HepG2 (cell line): ENCODE data around the gene INTU. TPM values are rescaled to one million over a fixed set of nuclear protein-coding genes. Genes with fewer than 3 reads are reported as not detected.

Experiments used
- CAMTA2 ChIP-seq: sonication (generic); formaldehyde crosslinking; IDR thresholded peaks from 2 replicates; pipeline ENCODE4 v1.4.0; 2020; ENCODE audit warnings: mild to moderate bottlenecking, missing genetic modification reagents, borderline replicate concordance
- HDAC2 ChIP-seq: sonication (generic); formaldehyde crosslinking; IDR thresholded peaks from 2 replicates; pipeline ENCODE4 v1.4.0; 2020; ENCODE audit warnings: missing genetic modification reagents
- IKZF5 ChIP-seq: IDR thresholded peaks from 2 replicates; pipeline ENCODE4 v1.6.1; 2018; ENCODE audit warnings: missing genetic modification reagents, mild to moderate bottlenecking, missing compliant biosample characterization
- JDP2 ChIP-seq: sonication (generic); formaldehyde crosslinking; IDR thresholded peaks from 2 replicates; pipeline ENCODE4 v1.8.1; 2022; ENCODE audit warnings: missing genetic modification reagents, borderline replicate concordance
- KDM5B ChIP-seq: sonication (generic); formaldehyde crosslinking; IDR thresholded peaks from 2 replicates; pipeline ENCODE4 v1.4.0; 2020; ENCODE audit warnings: missing genetic modification reagents, mild to moderate bottlenecking, borderline replicate concordance
- KLF6 ChIP-seq: IDR thresholded peaks from 2 replicates; pipeline ENCODE4 v1.8.0; 2016; ENCODE audit warnings: missing biosample characterization, missing genetic modification reagents
- MAF1 ChIP-seq: sonication (generic); formaldehyde crosslinking; IDR thresholded peaks from 2 replicates; pipeline ENCODE4 v1.5.0; 2020; ENCODE audit warnings: missing genetic modification reagents, borderline replicate concordance
- MED1 ChIP-seq: sonication (generic); formaldehyde crosslinking; IDR thresholded peaks from 2 replicates; pipeline ENCODE4 v1.4.0; 2020; ENCODE audit warnings: missing genetic modification reagents
- MXD4 ChIP-seq: IDR thresholded peaks from 2 replicates; pipeline ENCODE4 v1.6.1; 2016; ENCODE audit warnings: mild to moderate bottlenecking, missing biosample characterization, missing genetic modification reagents
- MYPOP ChIP-seq: sonication (generic); formaldehyde crosslinking; IDR thresholded peaks from 2 replicates; pipeline ENCODE4 v1.8.1; 2023; ENCODE audit warnings: mild to moderate bottlenecking, moderate library complexity, missing genetic modification reagents
- NFRKB ChIP-seq: fragments of 450-650 bp; IDR thresholded peaks from 2 replicates; pipeline ENCODE4 v1.6.1; 2017
- RNF219 ChIP-seq: sonication (generic); formaldehyde crosslinking; IDR thresholded peaks from 2 replicates; pipeline ENCODE4 v1.5.0; 2020; ENCODE audit warnings: mild to moderate bottlenecking, missing genetic modification reagents
- SALL2 ChIP-seq: sonication (generic); formaldehyde crosslinking; IDR thresholded peaks from 2 replicates; pipeline ENCODE4 v1.8.1; 2023; ENCODE audit warnings: mild to moderate bottlenecking, missing genetic modification reagents, inconsistent platforms
- SMAD9 ChIP-seq: sonication (generic); formaldehyde crosslinking; IDR thresholded peaks from 2 replicates; pipeline ENCODE4 v1.5.1; 2020; ENCODE audit warnings: mild to moderate bottlenecking, missing genetic modification reagents
- SP140L ChIP-seq: sonication (generic); formaldehyde crosslinking; IDR thresholded peaks from 2 replicates; pipeline ENCODE4 v1.4.0; 2020; ENCODE audit warnings: missing genetic modification reagents, borderline replicate concordance
- ZNF414 ChIP-seq: sonication (generic); formaldehyde crosslinking; IDR thresholded peaks from 2 replicates; pipeline ENCODE4 v1.5.0; 2020; ENCODE audit warnings: missing genetic modification reagents
- ZNF562 ChIP-seq: sonication (generic); formaldehyde crosslinking; IDR thresholded peaks from 2 replicates; pipeline ENCODE4 v1.8.0; 2022; ENCODE audit warnings: missing genetic modification reagents, borderline replicate concordance
- ZNF687 ChIP-seq: sonication (generic); formaldehyde crosslinking; IDR thresholded peaks from 2 replicates; pipeline ENCODE4 v1.5.1; 2020; ENCODE audit warnings: mild to moderate bottlenecking, missing genetic modification reagents, moderate library complexity
- polyA plus RNA-seq, 8 experiments: library from polyadenylated mRNA; depleted of rRNA in 3 of 8; stranded (reverse) in 7 of 8; unstranded in 1 of 8; fragments of >200 nt; fragmentation: Illumina TruSeq in 4 of 8; extraction: Trizol in 4 of 8; gene quantifications; 2 replicates each; pipeline versions ENCODE4 v1.2.1 to v1.2.3, GENCODE V29; 2011 to 2016; ENCODE audit warnings: low read depth in 4 of 8, missing spikeins in 1 of 8, mixed read lengths in 1 of 8; ENCODE audit not compliant: insufficient read depth in 1 of 8
- total RNA-seq, 5 experiments: library from RNA; depleted of rRNA; stranded (reverse); fragments of >200 nt; fragmentation: Illumina TruSeq; extraction: Trizol; gene quantifications; 2 replicates each; pipeline ENCODE4 v1.2.3, GENCODE V29; 2016; ENCODE audit warnings: low read depth in 1 of 5

The INTU gene
- total and polyA plus RNA-seq, 2 of the 13 experiments (the other 11 are each of a cell fraction or from before 2014, with no cell fraction given) = 5.3 to 6.2 TPM

GRCh38 chr4:127632420-127633403 is at the start of gene INTU (continued):
- TF ChIP-seq IKZF5 (CRISPR knock-in tag) (peak; percentile 40; the same call in 1 of the 2 replicates), SMAD9 (CRISPR knock-in tag) (no peak), ZNF687 (CRISPR knock-in tag) (peak; percentile 32), HDAC2 (CRISPR knock-in tag) (peak; percentile 75; the same call in 1 of the 2 replicates), MXD4 (CRISPR knock-in tag) (peak; percentile 42; the same call in 1 of the 2 replicates), MYPOP (0 out of 2 replicates have a peak, but pooled peaks have one; percentile 54), ZNF414 (CRISPR knock-in tag) (0 out of 2 replicates have a peak, but pooled peaks have one; percentile 41), MED1 (CRISPR knock-in tag) (no peak), SP140L (CRISPR knock-in tag) (no peak), KDM5B (peak; percentile 29; the same call in 1 of the 2 replicates), KLF6 (no peak), RNF219 (CRISPR knock-in tag) (no peak), MAF1 (no peak), SALL2 (CRISPR knock-in tag) (no peak), NFRKB (0 out of 2 replicates have a peak, but pooled peaks have one; percentile 33), ZNF562 (CRISPR knock-in tag) (no peak), CAMTA2 (CRISPR knock-in tag) (no peak), JDP2 (CRISPR knock-in tag) (no peak)
